8988T (cell line): ENCODE results near the gene AQP10.
"Not testable (repeated sequence)": the region's sequence is repeated elsewhere in the genome, so short reads cannot be mapped to it uniquely, and the experiment has no call there.

ENCODE experiments used
- DNase-seq: peaks from one replicate; pipeline ENCODE4 v3.0.0; 2011

AQP10 gene

GRCh38 chr1:154346276-154346917, 25.5 kb downstream of the AQP10 start:
- no peak for DNase-seq

GRCh38 chr1:154347961-154348360, 27.1 kb downstream of the AQP10 start:
- DNase-seq = no peak

- no peak for DNase-seq
Measured at GRCh38 chr1:154348429-154349076, 27.7 kb downstream of the AQP10 start.

DNA sequence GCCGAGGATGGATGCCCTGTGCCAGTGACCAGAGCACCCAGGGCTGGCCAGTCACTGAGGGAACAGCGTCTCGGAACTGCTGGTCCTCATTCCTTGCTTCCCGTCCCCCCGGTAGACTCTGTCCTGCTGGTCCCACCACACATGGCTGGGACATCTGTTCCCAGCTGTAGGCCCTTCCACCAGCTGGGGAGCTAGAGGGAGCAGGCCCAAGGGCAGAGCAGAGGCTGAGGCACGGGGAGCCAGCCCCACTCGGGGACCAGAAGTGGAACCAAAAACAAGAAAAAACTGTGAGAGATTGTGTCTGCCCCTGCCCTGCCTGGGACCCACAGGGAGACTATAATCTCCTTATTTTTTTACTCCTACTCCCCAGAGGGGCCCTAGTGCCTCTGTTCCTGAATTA, 28.2 kb downstream of the AQP10 start:
- no peak for DNase-seq

DNA sequence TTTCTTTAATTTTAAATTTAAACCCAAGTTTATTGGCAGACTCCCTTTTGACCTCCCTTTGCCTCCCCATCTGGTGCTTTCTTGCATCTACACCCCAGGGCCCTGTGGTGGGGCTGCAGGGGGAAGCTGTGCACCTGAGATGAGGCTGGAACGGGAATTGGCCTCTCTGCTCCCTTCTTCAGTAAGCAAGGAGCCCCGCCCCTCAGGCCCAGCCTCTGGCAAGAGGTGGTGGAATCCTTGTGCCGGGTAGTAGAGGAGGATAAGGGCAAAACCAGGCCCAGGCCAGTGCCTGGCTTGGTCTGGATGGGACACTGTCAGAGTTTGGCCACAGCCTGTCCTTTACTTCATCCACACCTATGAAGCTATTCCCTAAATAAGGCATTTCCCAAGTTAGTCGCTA, 29.5 kb downstream of the AQP10 start:
- DNase-seq = no peak

DNA sequence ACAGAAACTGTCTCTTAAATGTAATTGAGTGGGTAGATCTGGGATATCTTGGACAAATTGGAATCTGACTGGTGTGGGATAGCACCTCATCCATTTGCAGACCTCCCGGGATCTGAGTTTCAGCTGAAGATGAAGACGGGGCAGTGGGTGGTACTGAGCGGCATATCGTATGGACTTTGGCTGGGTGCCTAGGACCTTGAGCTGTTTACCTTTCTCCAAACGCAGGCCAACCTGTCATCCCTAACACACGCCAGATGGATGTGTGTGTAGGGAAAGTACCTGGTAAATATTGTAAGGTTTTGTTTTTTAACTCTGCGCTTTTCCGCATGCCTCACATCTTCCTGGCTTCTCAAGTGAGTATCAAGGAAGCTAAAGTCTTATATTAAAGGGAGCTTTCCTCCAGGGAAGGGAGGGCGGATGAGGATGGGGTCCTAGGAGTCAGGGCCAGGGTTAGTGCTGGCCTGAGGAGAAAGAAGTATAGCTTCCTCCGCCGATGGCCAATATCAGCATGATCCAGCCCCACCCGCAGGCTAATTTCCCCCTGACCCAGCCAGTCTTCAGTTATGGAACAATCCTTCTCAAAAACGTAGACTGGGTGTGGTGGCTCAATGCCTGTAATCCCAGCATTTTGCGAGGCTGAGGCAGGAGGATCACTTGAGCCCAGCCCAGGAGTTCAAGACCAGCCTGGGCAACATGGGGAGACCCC, 30.6 kb downstream of the AQP10 start:
- DNase-seq = no peak

GRCh38 chr1:154352245-154352580, 31.3 kb downstream of the AQP10 start:
- DNase-seq = no peak

GRCh38 chr1:154352581-154353459, 31.9 kb downstream of the AQP10 start:
- DNase-seq = no peak

DNA sequence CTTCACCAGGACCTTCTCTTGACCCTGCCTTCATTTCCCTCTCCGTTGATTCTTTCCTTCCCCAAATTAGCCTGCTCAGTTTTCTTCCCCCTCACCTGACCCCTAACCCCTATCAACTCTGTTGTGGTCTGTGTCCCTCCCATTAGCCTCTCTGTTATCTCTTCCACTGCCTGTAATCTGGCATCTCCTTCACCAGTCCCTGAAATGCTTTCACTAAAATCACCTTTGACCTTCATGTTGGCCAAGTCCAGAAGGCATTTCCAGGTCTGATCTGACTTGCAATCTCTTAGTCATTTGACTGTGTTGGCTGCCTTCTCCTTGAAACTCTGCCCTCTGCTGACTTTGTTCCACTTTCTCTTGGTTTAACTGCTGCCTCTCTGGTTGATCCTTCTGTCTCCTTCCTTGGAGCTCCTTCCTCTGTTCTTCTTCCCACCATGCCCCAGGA, 32.6 kb downstream of the AQP10 start:
- DNase-seq = no peak

DNA sequence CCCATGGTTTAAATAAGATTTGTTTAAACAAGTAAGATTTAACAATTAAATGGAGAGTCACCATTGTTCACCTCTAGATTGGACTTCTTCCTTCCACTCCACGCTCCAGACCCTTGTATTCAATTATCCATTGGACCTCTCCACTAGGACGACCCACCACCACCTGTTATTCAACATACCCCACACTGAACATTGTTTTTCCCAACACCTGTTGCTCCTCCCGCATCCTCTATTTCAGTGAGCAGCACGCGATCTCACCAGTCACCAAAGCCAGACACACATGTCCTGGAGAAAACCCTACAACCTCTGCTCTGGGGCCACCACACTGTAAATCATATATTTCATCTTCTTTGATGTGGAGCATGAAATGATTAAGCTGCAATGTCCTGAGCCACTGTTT, 33.1 kb downstream of the AQP10 start:
- no peak for DNase-seq

DNA sequence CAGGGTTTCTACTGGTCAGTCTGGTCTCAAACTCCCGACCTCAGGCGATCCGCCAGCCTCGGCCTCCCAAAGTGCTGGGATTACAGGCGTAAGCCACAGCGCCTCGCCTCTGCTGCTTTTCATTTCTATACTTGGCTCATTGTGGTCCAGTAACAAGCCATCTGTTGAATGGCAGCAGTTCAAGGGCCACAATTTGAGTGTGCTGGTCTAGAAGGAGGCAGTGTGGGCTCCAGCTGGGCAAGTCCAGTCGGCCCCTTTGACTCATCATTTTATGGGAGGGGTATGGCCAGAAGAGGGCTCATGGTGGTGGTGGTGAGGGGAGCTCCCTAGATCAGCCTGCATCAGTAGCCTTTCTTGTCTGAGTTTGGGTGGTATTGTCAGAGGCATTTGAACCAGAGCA, 37.6 kb downstream of the AQP10 start:
- no peak for DNase-seq

DNA sequence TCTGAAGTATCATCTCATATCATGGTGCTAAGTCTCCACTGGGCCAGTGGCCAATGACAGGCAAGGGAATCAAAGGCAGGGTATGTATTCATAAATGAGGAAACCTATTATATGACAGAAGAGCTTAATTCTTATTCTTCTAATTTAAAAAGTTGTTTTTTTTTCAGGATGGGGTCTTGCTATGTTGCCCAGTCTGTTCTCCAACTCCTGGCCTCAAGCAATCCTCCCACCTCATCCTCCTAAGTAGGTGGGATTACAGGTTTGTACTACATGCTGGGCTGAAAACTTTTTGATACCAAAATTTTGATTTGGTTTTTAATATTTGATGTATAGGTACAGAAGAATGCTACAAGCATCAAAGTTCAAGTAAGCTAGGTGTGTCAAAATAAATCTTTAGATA, 39.4 kb downstream of the AQP10 start:
- DNase-seq = no peak

GRCh38 chr1:154360881-154361280, 40.0 kb downstream of the AQP10 start:
- not testable (repeated sequence) for DNase-seq

DNA sequence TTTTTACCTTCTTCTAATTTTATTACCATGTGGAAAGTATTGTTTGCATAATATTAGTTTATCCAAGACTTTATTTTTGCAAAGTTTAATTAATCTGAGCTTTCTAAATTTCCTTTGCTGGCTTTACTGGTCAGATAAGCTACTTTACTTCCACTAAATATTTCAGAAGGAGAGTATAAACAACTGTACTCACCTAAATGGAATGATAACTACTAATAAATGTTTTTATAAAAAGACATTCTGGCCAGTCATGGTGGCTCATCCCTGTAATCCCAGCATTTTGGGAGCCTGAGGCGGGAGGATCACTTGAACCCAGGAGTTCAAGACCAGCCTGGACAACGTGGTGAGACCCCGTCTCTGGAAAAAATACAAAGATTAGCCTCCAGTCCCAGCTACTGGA, 40.5 kb downstream of the AQP10 start:
- no peak for DNase-seq

GRCh38 chr1:154371436-154371835, 50.5 kb downstream of the AQP10 start:
- DNase-seq = no peak

GRCh38 chr1:154373777-154374357, 53.0 kb downstream of the AQP10 start:
- DNase-seq = not testable (repeated sequence)
